Caco-2 (cell line): ENCODE measurements around the gene ZNF358. TPM values are rescaled to one million over a fixed set of nuclear protein-coding genes. Genes with fewer than 3 reads are reported as not detected.

ENCODE experiments used
- BruUV-seq: library from RNA; stranded (reverse); fragments of 400-500 nt; replicated peaks from 2 replicates; lab custom pipeline; 2021; lab: Mats Ljungman, UMichigan
- CTCF ChIA-PET: fragments of 300-600 bp; sonication (Branson Sonifier 250); formaldehyde crosslinking; loops from one replicate; lab custom pipeline; 2022; ENCODE audit warnings: antibody characterized with exemption; lab: Charles Lee
- POLR2A ChIA-PET: fragments of 300-600 bp; sonication (Branson Sonifier 250); formaldehyde crosslinking; loops from one replicate; lab custom pipeline; 2022; ENCODE audit warnings: antibody characterized with exemption; lab: Charles Lee
- DNase-seq, 2 experiments: peaks; one replicate each; pipeline versions ENCODE4 v3.0.0 to v3.0.0-alpha.2; 2020 to 2022
- H3K27me3 ChIP-seq: replicated peaks from 2 replicates; pipeline ENCODE4 v1.6.0; 2011; ENCODE audit warnings: low read length; ENCODE audit not compliant: control insufficient read depth, insufficient read depth
- H3K36me3 ChIP-seq: 2 replicates; pipeline ENCODE4 v1.5.1; 2011; ENCODE audit warnings: low read length; ENCODE audit not compliant: control insufficient read depth, insufficient read depth
- H3K4me1 ChIP-seq: fragments of 250-450 bp; sonication (Bioruptor Pico); 2 replicates; pipeline ENCODE4 v1.5.1; 2020; ENCODE audit warnings: mild to moderate bottlenecking
- H3K4me3 ChIP-seq: 2 replicates; pipeline ENCODE4 v1.5.1; 2011; ENCODE audit warnings: low read depth, mild to moderate bottlenecking, control low read depth, low read length
- H3K9me3 ChIP-seq: fragments of 250-450 bp; sonication (Bioruptor Pico); 2 replicates; pipeline ENCODE4 v1.5.1; 2020; ENCODE audit warnings: mild to moderate bottlenecking, moderate library complexity
- H3K27ac Mint-ChIP-seq: one replicate; pipeline ENCODE4 v1.8.0; 2022; ENCODE audit warnings: mixed read lengths; ENCODE audit not compliant: unreplicated experiment
- H3K27me3 Mint-ChIP-seq: one replicate; pipeline ENCODE4 v1.8.0; 2022; ENCODE audit warnings: mixed read lengths; ENCODE audit not compliant: insufficient read depth, unreplicated experiment
- H3K36me3 Mint-ChIP-seq: one replicate; pipeline ENCODE4 v1.8.0; 2022; ENCODE audit warnings: mild to moderate bottlenecking, mixed read lengths; ENCODE audit not compliant: insufficient read depth, unreplicated experiment
- H3K4me1 Mint-ChIP-seq: one replicate; pipeline ENCODE4 v1.8.0; 2022; ENCODE audit warnings: low read depth, mixed read lengths; ENCODE audit not compliant: unreplicated experiment
- H3K4me3 Mint-ChIP-seq: one replicate; pipeline ENCODE4 v1.8.0; 2022; ENCODE audit warnings: mild to moderate bottlenecking, moderate library complexity, mixed read lengths; ENCODE audit not compliant: unreplicated experiment
- H3K9me3 Mint-ChIP-seq: one replicate; pipeline ENCODE4 v1.8.0; 2022; ENCODE audit warnings: mixed read lengths; ENCODE audit not compliant: unreplicated experiment
- CTCF ChIP-seq, 2 experiments: fragments of 200-600 bp in 1 of 2; IDR thresholded peaks; 1 replicate in 1 of 2; 2 replicates in 1 of 2; pipeline versions ENCODE4 v1.5.1 to v1.8.0; 2011 to 2022; ENCODE audit warnings: antibody characterized with exemption in 1 of 2, control low read depth in 1 of 2, inconsistent platforms in 1 of 2, low read depth in 1 of 2, low read length in 1 of 2, mild to moderate bottlenecking in 1 of 2, moderate library complexity in 1 of 2; ENCODE audit not compliant: insufficient read depth in 1 of 2, severe bottlenecking in 1 of 2, unreplicated experiment in 1 of 2
- intact Hi-C: fragments of 100-400 bp; cut with micrococcal nuclease; formaldehyde crosslinking; loops from one replicate; pipeline ENCODE4 v1.10.0; 2022; ENCODE audit not compliant: unreplicated experiment
- total RNA-seq: library from RNA; stranded (reverse); gene quantifications from 2 replicates; pipeline ENCODE4 v1.2.3, GENCODE V29; 2022

Gene ZNF358
- total RNA-seq, 1 experiment from 2014 or later, result 29.4 TPM

GRCh38 chr19:7521551-7522071, 5.7 kb downstream of the ZNF358 start:
- peaks cover 1% of the 10 kb centered on the region; the same call in 1 of the 2 replicates for H3K36me3 ChIP-seq
- no peak for TF ChIP-seq CTCF (IDR thresholded peaks at IDR 0.05; ENCODE audit: insufficient read depth in 1 of 2, low read depth in 1 of 2, low read length in 1 of 2, severe bottlenecking in 1 of 2, unreplicated experiment in 1 of 2)
- H3K36me3 Mint-ChIP-seq, result peaks cover 20% of the 10 kb centered on the region
- ChIA-PET POLR2A (interaction anchor here (1.0 kb wide), 1 partner anchor 13 kb away, joined by 4 read pairs; the partner anchor contains the start of gene PNPLA6), CTCF (interaction anchor here (1.0 to 1.2 kb wide), 2 partner anchors 25 to 47 kb away, joined by 5 read pairs; a partner anchor contains a TSS)
- no peak for DNase-seq
- peak overlapping the region; percentile 29 for H3K4me3 ChIP-seq
- H3K9me3 ChIP-seq, result no peaks in the 10 kb centered on the region
- no peaks in the 10 kb centered on the region for H3K9me3 Mint-ChIP-seq
- no peaks in the 10 kb centered on the region for H3K27me3 Mint-ChIP-seq
- no peaks in the 10 kb centered on the region for H3K27me3 ChIP-seq
- intact Hi-C loops, result no loop called here
- H3K4me1 Mint-ChIP-seq, result peaks cover 9% of the 10 kb centered on the region
- H3K4me3 Mint-ChIP-seq, result peak overlapping the region; percentile 85
- H3K27ac Mint-ChIP-seq, result peak overlapping the region; percentile 63
- no TSS peak for BruUV-seq
- peaks cover 10% of the 10 kb centered on the region for H3K4me1 ChIP-seq

- H3K4me1 Mint-ChIP-seq, result peaks cover 9% of the 10 kb centered on the region
- intact Hi-C loops, result no loop called here
- no peaks in the 10 kb centered on the region for H3K27me3 ChIP-seq
Observed at GRCh38 chr19:7522072-7522922, 6.4 kb downstream of the ZNF358 start, which contains the start of gene MCOLN1. Gene MCOLN1, plus strand, starts transcription at chr19:7522624. Its CDS starts 127 bp downstream, at chr19:7522751.

More at GRCh38 chr19:7522072-7522922, 6.4 kb downstream of the ZNF358 start, which contains the start of gene MCOLN1:
- Histone ChIP-seq H3K4me3 (peak within 1 kb of the TSS; percentile 59), H3K36me3 (peaks cover 1% of the 10 kb centered on the region; the same call in 1 of the 2 replicates), H3K4me1 (peaks cover 10% of the 10 kb centered on the region), H3K9me3 (no peaks in the 10 kb centered on the region)
- Mint-ChIP-seq H3K27me3 (no peaks in the 10 kb centered on the region), H3K36me3 (peaks cover 20% of the 10 kb centered on the region), H3K9me3 (no peaks in the 10 kb centered on the region), H3K4me3 (peak within 1 kb of the TSS; percentile 85), H3K27ac (peak within 1 kb of the TSS; percentile 63)
- peak; percentile 97 to 99 for DNase-seq
- BruUV-seq, result no TSS peak
- TF ChIP-seq CTCF (IDR thresholded peaks at IDR 0.05; ENCODE audit: insufficient read depth in 1 of 2, low read depth in 1 of 2, low read length in 1 of 2, severe bottlenecking in 1 of 2, unreplicated experiment in 1 of 2), result no peak
- CTCF ChIA-PET, result interaction anchor here (0.8 to 1.2 kb wide), 3 partner anchors 25 to 46 kb away, joined by 4 to 5 read pairs (median 5); a partner anchor contains a TSS
- POLR2A ChIA-PET, result interaction anchor here (0.5 to 1.0 kb wide), 6 partner anchors 13 to 651 kb away, joined by 3 to 6 read pairs (median 4); partner anchors contain the start of genes PNPLA6 and SNAPC2
